Measurements from ENCODE around the gene USP3.

USP3 gene

DNA sequence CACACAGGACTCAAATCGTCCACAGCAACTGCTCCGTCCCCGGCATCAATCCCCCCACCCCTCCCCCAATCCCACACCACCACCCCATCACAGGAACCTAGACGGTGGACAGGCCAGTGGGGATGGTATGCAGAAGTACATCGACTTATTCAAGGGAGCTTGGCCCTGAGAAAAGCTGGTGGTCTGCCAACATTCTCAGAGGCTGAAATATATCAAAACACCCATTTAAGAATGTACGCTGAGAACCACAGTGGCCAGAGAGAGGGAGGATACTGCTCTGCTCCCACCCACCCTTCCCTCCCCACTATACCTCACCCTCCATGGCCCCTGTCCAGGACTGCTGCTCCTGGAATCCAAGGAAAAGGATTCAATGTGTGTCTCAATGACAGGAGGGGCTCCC is 12.4 kb upstream of the USP3 start:
- Histone ChIP-seq H3K79me2 (ENCODE audit: control insufficient read depth, insufficient read depth, low read length, poor library complexity) (no peaks in the 10 kb centered on the region), H3K14ac (ENCODE audit: low read length) (no peak overlapping the region), H4K8ac (ENCODE audit: low read depth, low read length) (no peak overlapping the region), H3K27me3 (ENCODE audit: insufficient read depth, low read length) (no peaks in the 10 kb centered on the region), H2BK120ac (ENCODE audit: insufficient read depth, low read length, poor library complexity) (no peak overlapping the region), H3K4me1 (ENCODE audit: control insufficient read depth in 1 of 2, insufficient read depth in 2 of 2, low read length in 2 of 2) (peaks cover 0 to 3% of the 10 kb centered on the region in 2 experiments), H3K27ac (ENCODE audit: low read depth, low read length) (no peak overlapping the region), H3K9ac (ENCODE audit: low read length) (no peak overlapping the region), H3K18ac (ENCODE audit: low read length) (no peak overlapping the region), H2BK12ac (ENCODE audit: low read length) (no peak overlapping the region), H3K4me3 (ENCODE audit: low read depth, low read length) (no peak overlapping the region), H3K4me2 (ENCODE audit: low read length) (no peak overlapping the region), H3K4ac (ENCODE audit: low read depth, low read length) (no peak overlapping the region), H2AFZ (ENCODE audit: insufficient read depth, low read length, poor library complexity) (no peak overlapping the region), H2BK5ac (ENCODE audit: low read depth, low read length, poor library complexity) (no peak overlapping the region), H4K91ac (ENCODE audit: low read depth, low read length) (no peak overlapping the region), H3K23ac (ENCODE audit: low read length) (no peak overlapping the region), H2AK5ac (ENCODE audit: low read length) (no peak overlapping the region), H3K79me1 (ENCODE audit: low read length) (no peaks in the 10 kb centered on the region), H3K36me3 (ENCODE audit: control insufficient read depth in 1 of 2, insufficient read depth in 2 of 2, low read length in 2 of 2) (no peaks in the 10 kb centered on the region), H3K9me3 (ENCODE audit: insufficient read depth, low read depth, low read length) (no peaks in the 10 kb centered on the region), H4K12ac (ENCODE audit: low read depth, low read length) (no peak overlapping the region)
- no peak for DNase-seq
- WGBS (ENCODE audit: extremely low coverage, insufficient coverage, insufficient read length), result no CpG with 5 or more reads among the region's 6 CpGs

DNA sequence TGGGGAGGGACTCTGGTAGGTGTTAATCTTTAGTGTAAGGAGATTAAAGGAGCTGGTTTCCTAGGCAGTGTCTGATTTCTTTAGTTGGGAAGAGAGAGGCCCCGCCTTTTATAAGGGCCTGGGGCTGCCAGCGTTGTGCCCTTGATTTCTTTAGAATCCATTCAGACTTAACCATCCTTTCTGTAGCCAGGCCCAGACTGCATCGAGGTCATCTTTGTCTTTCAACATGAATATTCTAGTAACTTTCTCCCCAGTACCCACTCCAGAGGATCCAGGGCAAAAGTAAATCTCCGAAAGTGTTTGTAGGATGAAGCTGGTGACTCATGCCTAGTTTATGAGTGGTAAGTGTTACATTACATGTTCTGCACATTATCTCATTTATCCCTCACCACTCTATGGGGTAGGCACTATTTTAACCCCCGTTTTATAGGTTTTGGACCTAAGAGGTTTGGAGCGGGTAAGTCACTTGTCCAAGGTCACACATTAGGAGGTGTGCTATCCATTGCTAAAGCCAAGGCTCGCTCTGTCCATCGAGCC is 11.8 kb upstream of the USP3 start:
- H2AK5ac ChIP-seq (ENCODE audit: low read length), result no peak overlapping the region
- no peak overlapping the region for H3K27ac ChIP-seq (ENCODE audit: low read depth, low read length)
- H4K12ac ChIP-seq (ENCODE audit: low read depth, low read length), result no peak overlapping the region
- H2BK12ac ChIP-seq (ENCODE audit: low read length), result no peak overlapping the region
- H3K18ac ChIP-seq (ENCODE audit: low read length), result no peak overlapping the region
- WGBS (ENCODE audit: extremely low coverage, insufficient coverage, insufficient read length), result no CpG with 5 or more reads among the region's 8 CpGs
- no peak overlapping the region for H3K4ac ChIP-seq (ENCODE audit: low read depth, low read length)
- no peak overlapping the region for H2BK5ac ChIP-seq (ENCODE audit: low read depth, low read length, poor library complexity)
- H3K9ac ChIP-seq (ENCODE audit: low read length), result no peak overlapping the region
- no peak overlapping the region for H3K14ac ChIP-seq (ENCODE audit: low read length)
- H3K4me2 ChIP-seq (ENCODE audit: low read length), result no peak overlapping the region
- H3K9me3 ChIP-seq (ENCODE audit: insufficient read depth, low read depth, low read length), result no peaks in the 10 kb centered on the region
- no peak overlapping the region for H4K8ac ChIP-seq (ENCODE audit: low read depth, low read length)
- no peaks in the 10 kb centered on the region for H3K27me3 ChIP-seq (ENCODE audit: insufficient read depth, low read length)
- no peak for DNase-seq
- no peak overlapping the region for H2BK120ac ChIP-seq (ENCODE audit: insufficient read depth, low read length, poor library complexity)
- no peaks in the 10 kb centered on the region for H3K79me2 ChIP-seq (ENCODE audit: control insufficient read depth, insufficient read depth, low read length, poor library complexity)
- H3K4me3 ChIP-seq (ENCODE audit: low read depth, low read length), result no peak overlapping the region
- no peak overlapping the region for H4K91ac ChIP-seq (ENCODE audit: low read depth, low read length)
- peaks cover 0 to 4% of the 10 kb centered on the region in 2 experiments for H3K4me1 ChIP-seq (ENCODE audit: control insufficient read depth in 1 of 2, insufficient read depth in 2 of 2, low read length in 2 of 2)
- H3K36me3 ChIP-seq (ENCODE audit: control insufficient read depth in 1 of 2, insufficient read depth in 2 of 2, low read length in 2 of 2), result no peaks in the 10 kb centered on the region
- H2AFZ ChIP-seq (ENCODE audit: insufficient read depth, low read length, poor library complexity), result no peak overlapping the region
- no peaks in the 10 kb centered on the region for H3K79me1 ChIP-seq (ENCODE audit: low read length)
- no peak overlapping the region for H3K23ac ChIP-seq (ENCODE audit: low read length)

DNA sequence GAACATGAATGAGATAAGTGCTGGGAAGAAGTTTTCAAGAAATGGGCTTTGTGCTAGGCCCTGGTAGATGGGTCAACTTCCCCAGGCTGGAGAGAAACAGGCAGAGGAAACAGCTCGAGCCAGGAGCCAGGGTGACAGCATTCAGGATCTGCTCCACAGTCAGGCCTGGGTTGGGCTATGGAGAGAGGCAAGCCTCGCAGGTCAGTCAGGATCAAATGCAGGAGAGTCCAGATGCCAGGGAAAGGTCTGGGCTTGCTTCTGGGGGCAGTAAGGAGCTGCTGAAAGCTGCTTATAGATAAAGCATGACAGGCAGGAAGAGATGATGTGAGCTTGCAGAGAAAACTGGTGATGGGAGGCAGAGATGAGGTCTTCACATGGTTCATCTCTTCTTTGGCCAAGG is 11.0 kb upstream of the USP3 start:
- H3K18ac ChIP-seq (ENCODE audit: low read length), result no peak overlapping the region
- no peak overlapping the region for H3K9ac ChIP-seq (ENCODE audit: low read length)
- no peak overlapping the region for H2AK5ac ChIP-seq (ENCODE audit: low read length)
- no peak overlapping the region for H3K14ac ChIP-seq (ENCODE audit: low read length)
- WGBS (ENCODE audit: extremely low coverage, insufficient coverage, insufficient read length), result no CpG with 5 or more reads among the region's 2 CpGs
- no peaks in the 10 kb centered on the region for H3K9me3 ChIP-seq (ENCODE audit: insufficient read depth, low read depth, low read length)
- no peak overlapping the region for H3K4me3 ChIP-seq (ENCODE audit: low read depth, low read length)
- no peak overlapping the region for H4K8ac ChIP-seq (ENCODE audit: low read depth, low read length)
- no peak overlapping the region for H2BK5ac ChIP-seq (ENCODE audit: low read depth, low read length, poor library complexity)
- no peak overlapping the region for H4K12ac ChIP-seq (ENCODE audit: low read depth, low read length)
- no peaks in the 10 kb centered on the region for H3K79me1 ChIP-seq (ENCODE audit: low read length)
- H3K27ac ChIP-seq (ENCODE audit: low read depth, low read length), result no peak overlapping the region
- no peak overlapping the region for H2BK120ac ChIP-seq (ENCODE audit: insufficient read depth, low read length, poor library complexity)
- no peak overlapping the region for H2AFZ ChIP-seq (ENCODE audit: insufficient read depth, low read length, poor library complexity)
- H3K4me2 ChIP-seq (ENCODE audit: low read length), result no peak overlapping the region
- no peak overlapping the region for H3K4ac ChIP-seq (ENCODE audit: low read depth, low read length)
- H3K4me1 ChIP-seq (ENCODE audit: control insufficient read depth in 1 of 2, insufficient read depth in 2 of 2, low read length in 2 of 2), result peaks cover 0 to 4% of the 10 kb centered on the region in 2 experiments
- H2BK12ac ChIP-seq (ENCODE audit: low read length), result no peak overlapping the region
- DNase-seq, result no peak
- H3K27me3 ChIP-seq (ENCODE audit: insufficient read depth, low read length), result no peaks in the 10 kb centered on the region
- no peaks in the 10 kb centered on the region for H3K79me2 ChIP-seq (ENCODE audit: control insufficient read depth, insufficient read depth, low read length, poor library complexity)
- H3K36me3 ChIP-seq (ENCODE audit: control insufficient read depth in 1 of 2, insufficient read depth in 2 of 2, low read length in 2 of 2), result no peaks in the 10 kb centered on the region
- no peak overlapping the region for H3K23ac ChIP-seq (ENCODE audit: low read length)
- H4K91ac ChIP-seq (ENCODE audit: low read depth, low read length), result no peak overlapping the region

DNA sequence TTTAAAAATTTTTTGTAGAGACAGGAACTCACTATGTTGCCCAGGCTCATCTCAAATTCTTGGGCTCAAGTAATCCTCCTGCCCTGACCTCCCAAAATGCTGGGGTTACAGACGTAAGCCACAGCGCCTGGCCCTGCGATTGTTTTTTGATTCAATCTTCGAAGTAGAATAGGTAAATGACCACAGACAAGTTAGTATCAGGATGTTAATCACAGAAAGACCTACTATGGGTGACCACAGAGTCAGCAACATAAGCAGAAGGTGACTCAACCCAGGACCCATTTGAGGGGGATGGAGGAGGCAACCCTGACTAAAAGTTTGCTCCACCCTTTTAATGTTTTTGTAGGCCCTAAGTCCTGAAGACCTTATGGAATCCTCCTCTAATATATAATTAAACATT is 10.0 kb upstream of the USP3 start:
- Histone ChIP-seq H3K18ac (ENCODE audit: low read length) (no peak overlapping the region), H3K9me3 (ENCODE audit: insufficient read depth, low read depth, low read length) (no peaks in the 10 kb centered on the region), H3K4me1 (ENCODE audit: control insufficient read depth in 1 of 2, insufficient read depth in 2 of 2, low read length in 2 of 2) (peaks cover 0 to 4% of the 10 kb centered on the region in 2 experiments), H2AFZ (ENCODE audit: insufficient read depth, low read length, poor library complexity) (no peak overlapping the region), H2BK120ac (ENCODE audit: insufficient read depth, low read length, poor library complexity) (no peak overlapping the region), H3K4me2 (ENCODE audit: low read length) (no peak overlapping the region), H4K8ac (ENCODE audit: low read depth, low read length) (no peak overlapping the region), H2BK12ac (ENCODE audit: low read length) (no peak overlapping the region), H3K27me3 (ENCODE audit: insufficient read depth, low read length) (no peaks in the 10 kb centered on the region), H2AK5ac (ENCODE audit: low read length) (no peak overlapping the region), H3K4ac (ENCODE audit: low read depth, low read length) (no peak overlapping the region), H3K4me3 (ENCODE audit: low read depth, low read length) (no peak overlapping the region), H3K23ac (ENCODE audit: low read length) (no peak overlapping the region), H3K9ac (ENCODE audit: low read length) (no peak overlapping the region), H3K14ac (ENCODE audit: low read length) (no peak overlapping the region), H2BK5ac (ENCODE audit: low read depth, low read length, poor library complexity) (no peak overlapping the region), H4K12ac (ENCODE audit: low read depth, low read length) (no peak overlapping the region), H3K79me1 (ENCODE audit: low read length) (no peaks in the 10 kb centered on the region), H3K36me3 (ENCODE audit: control insufficient read depth in 1 of 2, insufficient read depth in 2 of 2, low read length in 2 of 2) (no peaks in the 10 kb centered on the region), H3K79me2 (ENCODE audit: control insufficient read depth, insufficient read depth, low read length, poor library complexity) (no peaks in the 10 kb centered on the region), H4K91ac (ENCODE audit: low read depth, low read length) (no peak overlapping the region), H3K27ac (ENCODE audit: low read depth, low read length) (no peak overlapping the region)
- DNase-seq, result no peak
- no CpG with 5 or more reads among the region's 4 CpGs for WGBS (ENCODE audit: extremely low coverage, insufficient coverage, insufficient read length)
